Endodermal cell (in vitro differentiated cells): ENCODE results near the gene CSGALNACT2. TPM values are rescaled to one million over a fixed set of nuclear protein-coding genes. Genes with fewer than 3 reads are reported as not detected.
A peak's percentile ranks its signal among the peaks of the same experiment; 100 is the strongest.

Experiments used
- DNase-seq: peaks from one replicate; pipeline ENCODE4 v3.0.0-alpha.2; 2017
- H3K27ac ChIP-seq: 2 replicates; pipeline ENCODE4 v1.5.1; 2013; ENCODE audit warnings: mild to moderate bottlenecking, low read depth, low read length, moderate library complexity
- H3K27me3 ChIP-seq: 2 replicates; pipeline ENCODE4 v1.6.1; 2013; ENCODE audit warnings: mild to moderate bottlenecking, low read length, moderate library complexity; ENCODE audit not compliant: insufficient read depth, control insufficient read depth, poor library complexity, severe bottlenecking
- H3K36me3 ChIP-seq: 2 replicates; pipeline ENCODE4 v1.7.0; 2013; ENCODE audit warnings: mild to moderate bottlenecking, low read length, moderate library complexity; ENCODE audit not compliant: control insufficient read depth, insufficient read depth
- H3K4me1 ChIP-seq: one replicate; pipeline ENCODE4 v1.7.0; 2013; ENCODE audit warnings: low read length; ENCODE audit not compliant: control insufficient read depth, insufficient read depth
- H3K4me3 ChIP-seq: 2 replicates; pipeline ENCODE4 v1.5.1; 2013; ENCODE audit warnings: mild to moderate bottlenecking, low read length, moderate library complexity
- H3K9ac ChIP-seq: 2 replicates; pipeline ENCODE4 v1.6.1; 2013; ENCODE audit warnings: mild to moderate bottlenecking, low read length, moderate library complexity; ENCODE audit not compliant: poor library complexity, severe bottlenecking; ENCODE audit errors: extremely low read depth
- H3K9me3 ChIP-seq: 2 replicates; pipeline ENCODE4 v1.6.1; 2013; ENCODE audit warnings: mild to moderate bottlenecking, low read length, moderate library complexity; ENCODE audit not compliant: control insufficient read depth
- H3K27ac Mint-ChIP-seq: 2 replicates; pipeline ENCODE4 v1.8.0; 2020; ENCODE audit warnings: mixed read lengths
- H3K27me3 Mint-ChIP-seq: 2 replicates; pipeline ENCODE4 v1.8.0; 2021; ENCODE audit warnings: mild to moderate bottlenecking, mixed read lengths; ENCODE audit not compliant: insufficient read depth
- H3K36me3 Mint-ChIP-seq: 2 replicates; pipeline ENCODE4 v1.8.0; 2020; ENCODE audit warnings: low read depth, mixed read lengths
- H3K4me1 Mint-ChIP-seq: 2 replicates; pipeline ENCODE4 v1.8.0; 2020; ENCODE audit warnings: mixed read lengths
- H3K4me3 Mint-ChIP-seq: 2 replicates; pipeline ENCODE4 v1.8.0; 2020; ENCODE audit warnings: mild to moderate bottlenecking, moderate library complexity, mixed read lengths
- H3K9me3 Mint-ChIP-seq: 2 replicates; pipeline ENCODE4 v1.8.0; 2020; ENCODE audit warnings: mild to moderate bottlenecking, mixed read lengths
- WGBS, 2 experiments: methylation state at CpG; one replicate each; pipeline versions ENCODE4 v1.1.5 to v1.1.7; 2013; ENCODE audit warnings: missing lambda C conversion rate in 2 of 2, mixed read lengths in 1 of 2; ENCODE audit not compliant: insufficient coverage in 1 of 2, insufficient read length in 1 of 2; 5-methylcytosine and 5-hydroxymethylcytosine counted together
- total RNA-seq, 2 donors: library from RNA; stranded (reverse); fragmentation: NEBNext Ultra II Directional in 1 of 2; extraction: Animal tissue kit (Norgen Biotek cat#: 25700) in 1 of 2; gene quantifications; 2 replicates in 1 of 2; 3 replicates in 1 of 2; pipeline ENCODE4 v1.2.1, GENCODE V29; 2021
- TF ChIP-seq, protein P1 (sequence below): fragments of 200-600 bp; sonication (generic); conservative IDR thresholded peaks from 2 replicates; pipeline ENCODE4 v1.5.0; 2021; ENCODE audit warnings: antibody characterized with exemption, mild to moderate bottlenecking

The CSGALNACT2 gene
- total RNA-seq, 2 donors from 2014 or later = 7.3 to 8.6 TPM

DNA sequence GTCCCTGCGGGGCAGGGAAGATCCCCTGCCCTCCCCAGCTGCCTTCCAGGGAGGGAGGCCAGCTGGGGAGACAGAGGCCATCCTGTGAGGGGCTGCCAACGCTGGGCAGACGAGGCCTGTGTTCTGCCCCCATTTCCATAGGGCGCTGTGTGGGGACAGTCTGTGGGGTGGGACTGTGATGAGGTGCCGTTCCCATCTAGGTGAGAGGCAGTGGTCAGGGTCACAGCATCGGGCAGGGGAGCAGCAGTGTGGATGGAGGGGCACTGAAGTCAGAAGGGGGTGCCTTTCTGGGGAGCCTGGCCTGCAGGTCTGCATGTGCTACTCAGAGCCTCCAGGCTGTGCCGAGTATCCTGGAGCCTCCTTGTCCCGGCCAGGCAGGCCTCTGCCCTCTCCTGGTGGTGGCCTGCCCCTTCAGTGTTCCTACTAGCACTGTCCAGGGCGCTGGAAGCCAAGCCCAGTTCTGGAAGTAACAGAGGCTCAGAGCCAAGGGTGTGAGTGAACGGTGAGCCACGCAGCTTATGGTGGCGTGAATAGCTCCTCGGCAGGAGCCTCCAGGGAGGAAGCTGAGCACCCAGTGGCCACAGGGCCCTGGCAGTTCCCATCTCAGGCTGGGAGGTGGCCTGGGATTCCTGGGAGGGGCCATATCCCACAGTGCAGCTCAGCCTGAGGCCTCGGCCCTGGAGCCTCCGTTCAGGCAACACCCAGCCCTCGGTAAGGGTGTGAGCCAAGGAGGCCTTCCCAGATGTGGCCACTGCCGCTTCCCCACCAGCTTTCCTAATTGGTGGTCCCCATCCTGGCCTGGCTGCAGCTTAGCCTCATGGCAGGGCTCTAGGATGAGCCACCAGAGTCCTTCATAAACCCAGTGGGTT is 23.3 kb upstream of the CSGALNACT2 start:
- Histone ChIP-seq H3K9me3 (no peaks in the 10 kb centered on the region), H3K27ac (no peak overlapping the region), H3K9ac (no peak overlapping the region), H3K4me3 (no peak overlapping the region), H3K36me3 (no peaks in the 10 kb centered on the region), H3K27me3 (no peaks in the 10 kb centered on the region), H3K4me1 (no peaks in the 10 kb centered on the region)
- H3K27me3 Mint-ChIP-seq = no peaks in the 10 kb centered on the region
- 86 to 92% methylated on average over 4 to 17 of the region's 17 CpGs for WGBS, 2 experiments
- no peaks in the 10 kb centered on the region for H3K9me3 Mint-ChIP-seq
- no peak overlapping the region for H3K27ac Mint-ChIP-seq
- H3K36me3 Mint-ChIP-seq = no peaks in the 10 kb centered on the region
- H3K4me1 Mint-ChIP-seq = no peaks in the 10 kb centered on the region
- TF ChIP-seq, protein P1, sequence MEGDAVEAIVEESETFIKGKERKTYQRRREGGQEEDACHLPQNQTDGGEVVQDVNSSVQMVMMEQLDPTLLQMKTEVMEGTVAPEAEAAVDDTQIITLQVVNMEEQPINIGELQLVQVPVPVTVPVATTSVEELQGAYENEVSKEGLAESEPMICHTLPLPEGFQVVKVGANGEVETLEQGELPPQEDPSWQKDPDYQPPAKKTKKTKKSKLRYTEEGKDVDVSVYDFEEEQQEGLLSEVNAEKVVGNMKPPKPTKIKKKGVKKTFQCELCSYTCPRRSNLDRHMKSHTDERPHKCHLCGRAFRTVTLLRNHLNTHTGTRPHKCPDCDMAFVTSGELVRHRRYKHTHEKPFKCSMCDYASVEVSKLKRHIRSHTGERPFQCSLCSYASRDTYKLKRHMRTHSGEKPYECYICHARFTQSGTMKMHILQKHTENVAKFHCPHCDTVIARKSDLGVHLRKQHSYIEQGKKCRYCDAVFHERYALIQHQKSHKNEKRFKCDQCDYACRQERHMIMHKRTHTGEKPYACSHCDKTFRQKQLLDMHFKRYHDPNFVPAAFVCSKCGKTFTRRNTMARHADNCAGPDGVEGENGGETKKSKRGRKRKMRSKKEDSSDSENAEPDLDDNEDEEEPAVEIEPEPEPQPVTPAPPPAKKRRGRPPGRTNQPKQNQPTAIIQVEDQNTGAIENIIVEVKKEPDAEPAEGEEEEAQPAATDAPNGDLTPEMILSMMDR = peak; percentile 28
- no peak for DNase-seq
- no peak overlapping the region for H3K4me3 Mint-ChIP-seq

DNA sequence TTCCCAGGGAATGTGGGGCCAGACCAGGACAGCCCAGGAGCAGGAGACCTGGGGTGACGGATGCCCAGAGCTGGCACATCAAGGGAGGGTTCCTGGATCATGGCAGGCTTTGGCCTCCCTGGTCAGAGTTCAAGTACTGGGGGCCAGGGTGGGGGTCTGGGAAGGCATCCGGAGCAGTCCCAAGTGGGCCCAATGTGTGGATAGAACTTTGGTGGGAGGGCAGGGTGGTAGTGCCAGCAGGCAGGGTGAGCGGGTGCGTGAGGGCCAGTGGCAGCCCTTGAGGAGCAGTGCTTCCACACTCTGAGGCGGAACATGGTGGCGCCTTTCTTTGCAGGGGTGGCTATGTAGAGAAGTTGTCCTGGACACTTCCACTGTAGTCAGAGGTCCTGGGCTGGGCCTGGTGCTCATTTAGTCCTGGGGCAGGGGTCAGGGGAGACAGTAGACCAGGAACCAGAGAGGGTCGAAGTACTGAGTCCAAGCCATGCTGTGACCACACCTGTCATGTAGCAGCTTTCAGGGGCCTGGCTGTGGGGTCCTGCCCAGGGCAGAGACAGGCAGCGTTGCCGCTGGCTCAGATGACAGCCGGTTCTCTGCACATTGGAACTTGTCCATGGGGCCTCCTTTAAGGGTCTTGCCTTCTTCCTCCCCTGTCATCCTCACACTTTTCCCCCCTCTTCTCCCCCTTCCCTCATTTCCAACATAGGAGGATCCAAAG is 22.2 kb upstream of the CSGALNACT2 start:
- no peaks in the 10 kb centered on the region for H3K27me3 Mint-ChIP-seq
- Histone ChIP-seq H3K4me1 (no peaks in the 10 kb centered on the region), H3K27me3 (no peaks in the 10 kb centered on the region), H3K36me3 (no peaks in the 10 kb centered on the region), H3K27ac (no peak overlapping the region), H3K9ac (no peak overlapping the region), H3K4me3 (no peak overlapping the region), H3K9me3 (no peaks in the 10 kb centered on the region)
- H3K9me3 Mint-ChIP-seq = no peaks in the 10 kb centered on the region
- H3K27ac Mint-ChIP-seq = no peak overlapping the region
- DNase-seq = no peak
- H3K4me3 Mint-ChIP-seq = no peak overlapping the region
- 94% methylated on average over 5 to 10 of the region's 10 CpGs for WGBS, 2 experiments
- no peaks in the 10 kb centered on the region for H3K4me1 Mint-ChIP-seq
- H3K36me3 Mint-ChIP-seq = no peaks in the 10 kb centered on the region
- TF ChIP-seq, protein P1 = no peak

DNA sequence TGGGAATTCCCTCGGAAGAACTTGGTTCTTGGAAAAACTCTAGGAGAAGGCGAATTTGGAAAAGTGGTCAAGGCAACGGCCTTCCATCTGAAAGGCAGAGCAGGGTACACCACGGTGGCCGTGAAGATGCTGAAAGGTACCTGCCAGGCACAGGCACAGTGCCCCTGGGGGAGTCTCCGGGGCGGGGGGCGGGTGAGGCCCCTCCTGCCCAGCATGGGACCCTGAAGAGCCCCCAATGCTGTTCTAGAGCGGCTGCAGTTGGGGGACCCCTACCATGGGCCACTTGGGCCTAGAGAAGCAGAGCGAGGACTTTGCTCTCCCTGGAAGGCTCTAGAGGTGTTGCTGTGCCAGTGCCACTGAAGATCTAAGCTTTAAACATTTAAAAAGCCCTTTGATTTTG is 21.6 kb upstream of the CSGALNACT2 start:
- H3K27me3 ChIP-seq = no peaks in the 10 kb centered on the region
- no peaks in the 10 kb centered on the region for H3K9me3 Mint-ChIP-seq
- H3K4me1 ChIP-seq = no peaks in the 10 kb centered on the region
- no peak for DNase-seq
- H3K27me3 Mint-ChIP-seq = no peaks in the 10 kb centered on the region
- H3K4me1 Mint-ChIP-seq = no peaks in the 10 kb centered on the region
- 91 to 92% methylated on average over 7 to 10 of the region's 10 CpGs for WGBS, 2 experiments
- H3K4me3 ChIP-seq = no peak overlapping the region
- no peak overlapping the region for H3K27ac Mint-ChIP-seq
- H3K4me3 Mint-ChIP-seq = no peak overlapping the region
- H3K9ac ChIP-seq = no peak overlapping the region
- TF ChIP-seq, protein P1 = no peak
- H3K9me3 ChIP-seq = no peaks in the 10 kb centered on the region
- H3K36me3 Mint-ChIP-seq = no peaks in the 10 kb centered on the region
- no peak overlapping the region for H3K27ac ChIP-seq
- H3K36me3 ChIP-seq = no peaks in the 10 kb centered on the region
